ENCODE data around the gene CRELD1. TPM values are rescaled to one million over a fixed set of nuclear protein-coding genes. Genes with fewer than 3 reads are reported as not detected.

The CRELD1 gene
- total and polyA plus RNA-seq, 9 of the 15 experiments (the other 6 are each of a cell fraction or from before 2014, with no cell fraction given), result 3.3 to 25.8 (median 16.5) TPM

DNA sequence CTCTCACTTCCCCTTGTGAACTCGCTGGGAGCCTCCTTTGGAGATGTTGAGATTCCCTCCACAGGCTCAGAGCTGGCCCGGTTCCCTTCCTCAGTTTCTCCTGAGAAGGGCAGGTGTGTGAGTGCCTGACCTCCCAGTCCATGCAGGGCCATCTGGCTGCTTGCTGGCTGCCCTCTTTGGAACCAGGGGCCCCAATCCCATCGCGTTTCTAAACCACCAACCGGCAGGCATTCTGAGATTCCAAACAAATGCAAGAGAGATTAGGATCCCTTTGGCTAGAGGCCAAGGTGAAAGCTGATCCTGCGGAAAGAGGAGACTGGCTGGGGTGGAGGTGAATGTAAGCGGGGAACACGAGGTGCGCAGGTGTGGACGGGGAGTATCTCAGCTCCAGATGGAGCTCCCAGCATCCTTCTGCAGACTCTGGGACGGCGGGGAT lies 21.5 kb downstream of the CRELD1 start (continued):
- TF ChIP-seq, protein P1, sequence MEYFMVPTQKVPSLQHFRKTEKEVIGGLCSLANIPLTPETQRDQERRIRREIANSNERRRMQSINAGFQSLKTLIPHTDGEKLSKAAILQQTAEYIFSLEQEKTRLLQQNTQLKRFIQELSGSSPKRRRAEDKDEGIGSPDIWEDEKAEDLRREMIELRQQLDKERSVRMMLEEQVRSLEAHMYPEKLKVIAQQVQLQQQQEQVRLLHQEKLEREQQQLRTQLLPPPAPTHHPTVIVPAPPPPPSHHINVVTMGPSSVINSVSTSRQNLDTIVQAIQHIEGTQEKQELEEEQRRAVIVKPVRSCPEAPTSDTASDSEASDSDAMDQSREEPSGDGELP (CRISPR knock-in tag; IDR thresholded peaks at IDR 0.05; ENCODE audit: borderline replicate concordance), result peak; percentile 37; the same call in 1 of the 2 replicates
- TF ChIP-seq KAT8 (IDR thresholded peaks at IDR 0.05; ENCODE audit: low read depth), result no peak
- 0 out of 2 replicates have a peak, but pooled peaks have one; percentile 3 for TF ChIP-seq BHLHE40 (IDR thresholded peaks at IDR 0.05; ENCODE audit: low read length)
- TF ChIP-seq ARHGAP35 (IDR thresholded peaks at IDR 0.05; ENCODE audit: partially characterized antibody), result no peak
- TF ChIP-seq, protein P2, sequence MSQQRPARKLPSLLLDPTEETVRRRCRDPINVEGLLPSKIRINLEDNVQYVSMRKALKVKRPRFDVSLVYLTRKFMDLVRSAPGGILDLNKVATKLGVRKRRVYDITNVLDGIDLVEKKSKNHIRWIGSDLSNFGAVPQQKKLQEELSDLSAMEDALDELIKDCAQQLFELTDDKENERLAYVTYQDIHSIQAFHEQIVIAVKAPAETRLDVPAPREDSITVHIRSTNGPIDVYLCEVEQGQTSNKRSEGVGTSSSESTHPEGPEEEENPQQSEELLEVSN (IDR thresholded peaks at IDR 0.05; ENCODE audit: borderline replicate concordance in 1 of 2, extremely low read depth in 1 of 2, insufficient read depth in 1 of 2, insufficient read length in 1 of 2, low read depth in 1 of 2, low read length in 1 of 2, poor library complexity in 1 of 2, severe bottlenecking in 1 of 2), result peak in 1 of 2 experiments; percentile 47
- no peak for TF ChIP-seq SRF (CRISPR knock-in tag; IDR thresholded peaks at IDR 0.05)
- peak; percentile 41 for TF ChIP-seq RBBP5 (IDR thresholded peaks at IDR 0.05; ENCODE audit: borderline replicate concordance, insufficient read depth, low read length, poor library complexity, severe bottlenecking)
- 0 out of 2 replicates have a peak, but pooled peaks have one; percentile 12 for TF ChIP-seq SP1 (CRISPR knock-in tag; IDR thresholded peaks at IDR 0.05)
- peak; percentile 74; the same call in 1 of the 2 replicates for TF ChIP-seq ZEB2 (IDR thresholded peaks at IDR 0.05)
- 0 out of 2 replicates have a peak, but pooled peaks have one; percentile 17 for TF ChIP-seq ARID1B (IDR thresholded peaks at IDR 0.05)
- 0 out of 2 replicates have a peak, but pooled peaks have one; percentile 8 for TF ChIP-seq FOXP1 (CRISPR knock-in tag; IDR thresholded peaks at IDR 0.05)
- no peak for TF ChIP-seq MTA1 (IDR thresholded peaks at IDR 0.05; ENCODE audit: borderline replicate concordance)
- peak in 1 of 2 experiments; percentile 34; a peak in 1 of 4 replicates for TF ChIP-seq RCOR1 (IDR thresholded peaks at IDR 0.05; ENCODE audit: borderline replicate concordance in 1 of 2, low read depth in 2 of 2, low read length in 2 of 2)
- TF ChIP-seq, protein P3, sequence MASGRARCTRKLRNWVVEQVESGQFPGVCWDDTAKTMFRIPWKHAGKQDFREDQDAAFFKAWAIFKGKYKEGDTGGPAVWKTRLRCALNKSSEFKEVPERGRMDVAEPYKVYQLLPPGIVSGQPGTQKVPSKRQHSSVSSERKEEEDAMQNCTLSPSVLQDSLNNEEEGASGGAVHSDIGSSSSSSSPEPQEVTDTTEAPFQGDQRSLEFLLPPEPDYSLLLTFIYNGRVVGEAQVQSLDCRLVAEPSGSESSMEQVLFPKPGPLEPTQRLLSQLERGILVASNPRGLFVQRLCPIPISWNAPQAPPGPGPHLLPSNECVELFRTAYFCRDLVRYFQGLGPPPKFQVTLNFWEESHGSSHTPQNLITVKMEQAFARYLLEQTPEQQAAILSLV (tag; IDR thresholded peaks at IDR 0.05), result no peak
- no peak for TF ChIP-seq ZNF134 (CRISPR knock-in tag; conservative IDR thresholded peaks at IDR 0.05)
- peak; percentile 61 for TF ChIP-seq MYC (IDR thresholded peaks at IDR 0.05; ENCODE audit: low read depth, low read length)
- TF ChIP-seq MYC (CRISPR knock-in tag; IDR thresholded peaks at IDR 0.05; ENCODE audit: borderline replicate concordance, low read depth), result no peak
- no peak for TF ChIP-seq ZNF507 (tag; conservative IDR thresholded peaks at IDR 0.05)
- TF ChIP-seq NFIC (IDR thresholded peaks at IDR 0.05), result peak; percentile 94
- peak; percentile 27; the same call in 1 of the 2 replicates for TF ChIP-seq CBFA2T3 (IDR thresholded peaks at IDR 0.05)
- TF ChIP-seq SOX6 (IDR thresholded peaks at IDR 0.05), result peak; percentile 54; the same call in 1 of the 2 replicates
- 0 out of 4 replicates have a peak, but pooled peaks of 1 of the 2 experiments have one; percentile 44 for TF ChIP-seq TEAD1 (CRISPR knock-in tag; IDR thresholded peaks at IDR 0.05)
